NCI-H446 (cell line): ENCODE data around the gene UGP2.
"Not testable (repeated sequence)": the region's sequence is repeated elsewhere in the genome, so short reads cannot be mapped to it uniquely, and the experiment has no call there.

ENCODE experiments used
- DNase-seq, 2 experiments: peaks; one replicate each; lab custom pipeline; 2025; lab: John Stamatoyannopoulos, UW

Gene UGP2

GRCh38 chr2:63840081-63840784 is 1.5 kb upstream of the UGP2 start:
- DNase-seq: no peak

GRCh38 chr2:63840785-63841253 is 877 bp upstream of the UGP2 start:
- peak; percentile 91 to 98 for DNase-seq

GRCh38 chr2:63842149-63843061 is 709 bp downstream of the UGP2 start:
- DNase-seq: no peak

GRCh38 chr2:63843093-63843492 is 1.4 kb downstream of the UGP2 start:
- no peak for DNase-seq

- no peak for DNase-seq
Observed at GRCh38 chr2:63843791-63844190, 2.1 kb downstream of the UGP2 start.

GRCh38 chr2:63844616-63845015 is 2.9 kb downstream of the UGP2 start:
- no peak for DNase-seq

GRCh38 chr2:63845866-63846265 is 4.2 kb downstream of the UGP2 start:
- no peak for DNase-seq

GRCh38 chr2:63846487-63846886 is 4.8 kb downstream of the UGP2 start:
- peak in 1 of 2 experiments; percentile 13 for DNase-seq

GRCh38 chr2:63847571-63847970 is 5.9 kb downstream of the UGP2 start:
- not testable (repeated sequence) for DNase-seq

- no peak for DNase-seq
Observed at GRCh38 chr2:63849381-63850203, 7.9 kb downstream of the UGP2 start.

GRCh38 chr2:63850204-63850571 is 8.5 kb downstream of the UGP2 start:
- no peak for DNase-seq

- DNase-seq: no peak
Observed at GRCh38 chr2:63850649-63851048, 9.0 kb downstream of the UGP2 start.

- no peak for DNase-seq
Observed at GRCh38 chr2:63851691-63852311, 10.1 kb downstream of the UGP2 start.

GRCh38 chr2:63853527-63854310 is 12.0 kb downstream of the UGP2 start:
- no peak for DNase-seq

GRCh38 chr2:63855418-63856302 is 14.0 kb downstream of the UGP2 start:
- no peak for DNase-seq

- DNase-seq: no peak
Observed at GRCh38 chr2:63856303-63856603, 14.6 kb downstream of the UGP2 start.

- DNase-seq: no peak
Observed at GRCh38 chr2:63858291-63858690, 16.6 kb downstream of the UGP2 start.

- DNase-seq: peak; percentile 30 to 55
Observed at GRCh38 chr2:63861220-63861822, 19.6 kb downstream of the UGP2 start.

- DNase-seq: no peak
Observed at GRCh38 chr2:63862806-63863205, 21.1 kb downstream of the UGP2 start.

GRCh38 chr2:63863707-63864106 is 22.0 kb downstream of the UGP2 start:
- DNase-seq: no peak
